IMR-90 (cell line): ENCODE data around the gene SEC11C. TPM values are rescaled to one million over a fixed set of nuclear protein-coding genes. Genes with fewer than 3 reads are reported as not detected.

Experiments used
- ATAC-seq: fragments of 200-7000 bp; cut with Tn5 transposase; 2 replicates; pipeline ENCODE4 v1.9.1; 2020; ENCODE audit warnings: low read depth, mild to moderate bottlenecking, moderate library complexity
- BruUV-seq: library from RNA; stranded (reverse); fragments of 400-500 nt; replicated peaks from 2 replicates; lab custom pipeline; 2021; lab: Mats Ljungman, UMichigan
- CTCF ChIA-PET: fragments of 300-600 bp; formaldehyde crosslinking; extraction: SDS; loops from one replicate; lab custom pipeline; 2021; ENCODE audit warnings: antibody characterized with exemption; lab: Yijun Ruan, JAX
- POLR2A ChIA-PET: fragments of 300-600 bp; sonication (Branson Sonifier 250); formaldehyde crosslinking; loops from one replicate; lab custom pipeline; 2022; ENCODE audit warnings: antibody characterized with exemption; ENCODE audit not compliant: unreplicated experiment; lab: Charles Lee
- DNase-seq: peaks from one replicate; pipeline ENCODE4 v3.0.0; 2013
- H2AFZ ChIP-seq: replicated peaks from 2 replicates; pipeline ENCODE3; 2013; ENCODE audit warnings: low read length, mild to moderate bottlenecking; ENCODE audit not compliant: poor library complexity
- H2AK5ac ChIP-seq: 2 replicates; pipeline ENCODE4 v1.6.1; 2013; ENCODE audit warnings: low read depth, low read length, inconsistent platforms
- H2AK9ac ChIP-seq: replicated peaks from 2 replicates; pipeline ENCODE3; 2013; ENCODE audit warnings: mild to moderate bottlenecking, low read depth, low read length, moderate library complexity; ENCODE audit not compliant: poor library complexity
- H2BK120ac ChIP-seq: 2 replicates; pipeline ENCODE4 v1.6.1; 2013; ENCODE audit warnings: low read depth, low read length, inconsistent platforms
- H2BK15ac ChIP-seq: 3 replicates; pipeline ENCODE4 v1.6.1; 2013; ENCODE audit warnings: low read depth, low read length, inconsistent platforms
- H2BK20ac ChIP-seq: 2 replicates; pipeline ENCODE4 v1.6.1; 2013; ENCODE audit warnings: low read depth, mild to moderate bottlenecking, inconsistent platforms, low read length, moderate library complexity
- H2BK5ac ChIP-seq: 2 replicates; pipeline ENCODE4 v1.6.1; 2013; ENCODE audit warnings: mild to moderate bottlenecking, low read depth, low read length, inconsistent platforms; ENCODE audit not compliant: poor library complexity, severe bottlenecking
- H3K14ac ChIP-seq: replicated peaks from 2 replicates; pipeline ENCODE4 v1.6.1; 2013; ENCODE audit warnings: low read depth, low read length, inconsistent platforms
- H3K18ac ChIP-seq: 2 replicates; pipeline ENCODE4 v1.6.1; 2013; ENCODE audit warnings: low read depth, low read length, control low read depth
- H3K23ac ChIP-seq: 2 replicates; pipeline ENCODE4 v1.6.1; 2013; ENCODE audit warnings: low read depth, low read length, inconsistent platforms
- H3K27ac ChIP-seq: 2 replicates; pipeline ENCODE4 v1.5.1; 2013; ENCODE audit warnings: mild to moderate bottlenecking, control low read depth, low read length; ENCODE audit not compliant: insufficient read depth
- H3K27me3 ChIP-seq: 2 replicates; pipeline ENCODE4 v1.6.1; 2013; ENCODE audit warnings: low read length; ENCODE audit not compliant: control insufficient read depth, insufficient read depth
- H3K36me3 ChIP-seq: 2 replicates; pipeline ENCODE4 v1.6.1; 2013; ENCODE audit warnings: low read length, mixed read lengths; ENCODE audit not compliant: control insufficient read depth, insufficient read depth
- H3K4ac ChIP-seq: 2 replicates; pipeline ENCODE4 v1.6.1; 2013; ENCODE audit warnings: low read depth, low read length, inconsistent platforms
- H3K4me1 ChIP-seq: 2 replicates; pipeline ENCODE4 v1.6.1; 2013; ENCODE audit warnings: low read length, mixed read lengths; ENCODE audit not compliant: control insufficient read depth, insufficient read depth
- H3K4me2 ChIP-seq: 2 replicates; pipeline ENCODE4 v1.6.1; 2013; ENCODE audit warnings: low read depth, mild to moderate bottlenecking, control low read depth, low read length, moderate library complexity
- H3K4me3 ChIP-seq: 2 replicates; pipeline ENCODE4 v1.5.1; 2013; ENCODE audit warnings: low read depth, mild to moderate bottlenecking, control low read depth, low read length, moderate library complexity; ENCODE audit not compliant: insufficient read depth
- H3K56ac ChIP-seq: 2 replicates; pipeline ENCODE4 v1.6.1; 2013; ENCODE audit warnings: low read length, inconsistent platforms; ENCODE audit not compliant: insufficient read depth; ENCODE audit errors: extremely low read depth
- H3K79me1 ChIP-seq, 2 experiments: 2 replicates each; pipeline ENCODE4 v1.6.1; 2013; ENCODE audit warnings: low read length in 2 of 2, inconsistent platforms in 1 of 2, low read depth in 1 of 2
- H3K9ac ChIP-seq: 2 replicates; pipeline ENCODE4 v1.6.1; 2013; ENCODE audit warnings: low read depth, low read length, control low read depth
- H3K9me1 ChIP-seq: 2 replicates; pipeline ENCODE4 v1.6.1; 2013; ENCODE audit warnings: low read length, inconsistent platforms; ENCODE audit not compliant: insufficient read depth
- H3K9me3 ChIP-seq: 2 replicates; pipeline ENCODE4 v1.6.1; 2013; ENCODE audit warnings: low read length; ENCODE audit not compliant: control insufficient read depth, insufficient read depth
- H4K20me1 ChIP-seq: 2 replicates; pipeline ENCODE4 v1.6.1; 2013; ENCODE audit warnings: low read length, inconsistent platforms; ENCODE audit not compliant: insufficient read depth
- H4K5ac ChIP-seq: 2 replicates; pipeline ENCODE4 v1.6.1; 2013; ENCODE audit warnings: mild to moderate bottlenecking, low read depth, low read length, control low read depth
- H4K8ac ChIP-seq, 2 experiments: 2 replicates each; pipeline ENCODE4 v1.6.1; 2013; ENCODE audit warnings: low read depth in 2 of 2, low read length in 2 of 2, control low read depth in 1 of 2, inconsistent platforms in 1 of 2
- H4K91ac ChIP-seq: 2 replicates; pipeline ENCODE4 v1.6.1; 2013; ENCODE audit warnings: low read depth, low read length, inconsistent platforms; ENCODE audit not compliant: insufficient read depth
- BHLHE40 ChIP-seq: fragments of 150-350 bp; IDR thresholded peaks from 2 replicates; pipeline ENCODE4 v1.6.1; 2016; ENCODE audit warnings: mild to moderate bottlenecking, low read depth, low read length
- CEBPB ChIP-seq: IDR thresholded peaks from 2 replicates; pipeline ENCODE4 v1.6.1; 2012; ENCODE audit warnings: low read depth, low read length, improper control_type of control experiment
- CHD1 ChIP-seq: IDR thresholded peaks from 2 replicates; pipeline ENCODE4 v1.6.1; 2012; ENCODE audit warnings: low read depth, low read length, improper control_type of control experiment
- CTCF ChIP-seq: conservative IDR thresholded peaks from 2 replicates; pipeline ENCODE4 v1.5.1; 2012; ENCODE audit warnings: mild to moderate bottlenecking, low read depth, low read length, improper control_type of control experiment
- ELK1 ChIP-seq: fragments of 150-350 bp; IDR thresholded peaks from 2 replicates; pipeline ENCODE4 v1.6.1; 2016; ENCODE audit warnings: low read depth, mild to moderate bottlenecking, low read length, moderate library complexity, borderline replicate concordance
- FOS ChIP-seq: fragments of 150-350 bp; IDR thresholded peaks from 2 replicates; pipeline ENCODE4 v1.6.1; 2016; ENCODE audit warnings: low read depth, low read length
- MAFK ChIP-seq: IDR thresholded peaks from 2 replicates; pipeline ENCODE4 v1.6.1; 2012; ENCODE audit warnings: low read depth, low read length, improper control_type of control experiment
- MAZ ChIP-seq: IDR thresholded peaks from 2 replicates; pipeline ENCODE4 v1.6.1; 2012; ENCODE audit warnings: low read depth, mild to moderate bottlenecking, low read length, improper control_type of control experiment, moderate library complexity, borderline replicate concordance
- MXI1 ChIP-seq: IDR thresholded peaks from 2 replicates; pipeline ENCODE4 v1.6.1; 2012; ENCODE audit warnings: low read depth, mild to moderate bottlenecking, low read length, moderate library complexity, borderline replicate concordance
- NFE2L2 ChIP-seq: fragments of 150-350 bp; IDR thresholded peaks from 2 replicates; pipeline ENCODE4 v1.6.1; 2016; ENCODE audit warnings: low read depth, mild to moderate bottlenecking, low read length
- POLR2A ChIP-seq: IDR thresholded peaks from 2 replicates; pipeline ENCODE4 v1.6.1; 2012; ENCODE audit warnings: mild to moderate bottlenecking, low read depth, low read length
- RAD21 ChIP-seq: IDR thresholded peaks from 2 replicates; pipeline ENCODE4 v1.6.1; 2012; ENCODE audit warnings: low read length, improper control_type of control experiment
- RCOR1 ChIP-seq: IDR thresholded peaks from 2 replicates; pipeline ENCODE4 v1.6.1; 2012; ENCODE audit warnings: mild to moderate bottlenecking, low read length, improper control_type of control experiment; ENCODE audit not compliant: insufficient replicate concordance
- RFX5 ChIP-seq: IDR thresholded peaks from 2 replicates; pipeline ENCODE4 v1.8.0; 2012; ENCODE audit warnings: low read depth, mild to moderate bottlenecking, low read length, moderate library complexity
- SMC3 ChIP-seq: fragments of 150-350 bp; IDR thresholded peaks from 2 replicates; pipeline ENCODE4 v1.6.1; 2016; ENCODE audit warnings: low read depth, mild to moderate bottlenecking, antibody characterized with exemption, low read length, moderate library complexity
- USF2 ChIP-seq: fragments of 150-350 bp; IDR thresholded peaks from 2 replicates; pipeline ENCODE4 v1.6.1; 2017; ENCODE audit warnings: mild to moderate bottlenecking, antibody characterized with exemption, low read length, low read depth
- WGBS, 2 experiments: methylation state at CpG; one replicate each; pipeline versions ENCODE4 v1.1.5 to v1.1.7; 2013; ENCODE audit warnings: missing lambda C conversion rate in 2 of 2; ENCODE audit not compliant: insufficient read length in 1 of 2; ENCODE audit errors: extremely low coverage in 2 of 2; 5-methylcytosine and 5-hydroxymethylcytosine counted together
- dilution Hi-C: fragments of 300-500 bp; cut with HindIII; formaldehyde crosslinking; loops from one replicate; pipeline ENCODE4 v1.14.3; 2018; ENCODE audit warnings: low sequenced_read_pairs; ENCODE audit not compliant: unreplicated experiment
- in situ Hi-C: fragments of 300-500 bp; cut with MboI; formaldehyde crosslinking; loops from 3 replicates; pipeline ENCODE4 v1.14.3; 2019; ENCODE audit warnings: low sequenced_read_pairs, inconsistent platforms, mixed read lengths
- intact Hi-C: fragments of 100-400 bp; cut with micrococcal nuclease; formaldehyde crosslinking; loops from 2 replicates; pipeline ENCODE4 v1.10.0; 2022
- polyA plus RNA-seq, 3 experiments: library from polyadenylated mRNA; depleted of rRNA; stranded (reverse); fragments of >200 nt; gene quantifications; 2 replicates each; pipeline ENCODE4 v1.2.3, GENCODE V29; 2012; ENCODE audit warnings: low replicate concordance in 1 of 3
- total RNA-seq: library from RNA; depleted of rRNA; stranded (reverse); fragments of >200 nt; gene quantifications from 2 replicates; pipeline ENCODE4 v1.2.3, GENCODE V29; 2012

Gene SEC11C
- total and polyA plus RNA-seq, 2 of the 4 experiments (the other 2 are of a cell fraction): 10.6 to 11.9 TPM

GRCh38 chr18:59197636-59198035, 58.0 kb downstream of the SEC11C start:
- H2BK20ac ChIP-seq: no peak overlapping the region
- in situ Hi-C loops: no loop called here
- ChIA-PET CTCF (no interaction called here), POLR2A (no interaction called here)
- no peak overlapping the region for H3K4me2 ChIP-seq
- no peaks in the 10 kb centered on the region for H3K36me3 ChIP-seq
- H3K4ac ChIP-seq: no peak overlapping the region
- H2AFZ ChIP-seq: no peak overlapping the region
- no peak overlapping the region for H2BK120ac ChIP-seq
- H4K91ac ChIP-seq: no peak overlapping the region
- no peak overlapping the region for H2AK5ac ChIP-seq
- H3K27ac ChIP-seq: no peak overlapping the region
- H2BK5ac ChIP-seq: no peak overlapping the region
- H4K8ac ChIP-seq: no peak overlapping the region
- TF ChIP-seq USF2 (no peak), MXI1 (no peak), FOS (no peak), BHLHE40 (no peak), CHD1 (no peak), POLR2A (no peak), RCOR1 (no peak), RAD21 (no peak), MAZ (no peak), RFX5 (no peak), ELK1 (no peak), CTCF (no peak), SMC3 (no peak), MAFK (no peak), NFE2L2 (no peak), CEBPB (no peak)
- BruUV-seq: no TSS peak
- H4K20me1 ChIP-seq: no peaks in the 10 kb centered on the region
- no peak for ATAC-seq
- H3K9ac ChIP-seq: no peak overlapping the region
- peaks cover 39% of the 10 kb centered on the region for H3K27me3 ChIP-seq
- no peaks in the 10 kb centered on the region for H3K9me3 ChIP-seq
- no peak overlapping the region for H3K14ac ChIP-seq
- no peak overlapping the region for H3K4me3 ChIP-seq
- no peaks in the 10 kb centered on the region for H3K4me1 ChIP-seq
- H2BK15ac ChIP-seq: no peak overlapping the region
- intact Hi-C loops: no loop called here
- H3K9me1 ChIP-seq: no peaks in the 10 kb centered on the region
- H3K18ac ChIP-seq: no peak overlapping the region
- no peak for DNase-seq
- no peak overlapping the region for H3K56ac ChIP-seq
- H3K23ac ChIP-seq: no peak overlapping the region
- no peak overlapping the region for H4K5ac ChIP-seq
- dilution Hi-C loops: no loop called here
- H3K79me1 ChIP-seq: no peaks in the 10 kb centered on the region
- WGBS, 2 experiments: 0% methylated on average over 1 of the region's 2 CpGs; no CpG with 5 or more reads in 1 of the 2 experiments
- no peak overlapping the region for H2AK9ac ChIP-seq
